Neural progenitor cell (in vitro differentiated cells): ENCODE measurements around the gene BORCS8.

ENCODE experiments used
- EZH2phosphoT487 ChIP-seq: fragments of 200-600 bp; sonication (generic); IDR thresholded peaks from 2 replicates; pipeline ENCODE4 v1.6.1; 2017; ENCODE audit warnings: antibody characterized with exemption
- TF ChIP-seq, protein P1 (sequence below): fragments of 200-600 bp; sonication (generic); IDR thresholded peaks from 2 replicates; pipeline ENCODE4 v1.5.1; 2017; ENCODE audit warnings: antibody characterized with exemption, mild to moderate bottlenecking

GRCh38 chr19:19157808-19158207 lies 34.1 kb downstream of the BORCS8 start:
- TF ChIP-seq, protein P1, sequence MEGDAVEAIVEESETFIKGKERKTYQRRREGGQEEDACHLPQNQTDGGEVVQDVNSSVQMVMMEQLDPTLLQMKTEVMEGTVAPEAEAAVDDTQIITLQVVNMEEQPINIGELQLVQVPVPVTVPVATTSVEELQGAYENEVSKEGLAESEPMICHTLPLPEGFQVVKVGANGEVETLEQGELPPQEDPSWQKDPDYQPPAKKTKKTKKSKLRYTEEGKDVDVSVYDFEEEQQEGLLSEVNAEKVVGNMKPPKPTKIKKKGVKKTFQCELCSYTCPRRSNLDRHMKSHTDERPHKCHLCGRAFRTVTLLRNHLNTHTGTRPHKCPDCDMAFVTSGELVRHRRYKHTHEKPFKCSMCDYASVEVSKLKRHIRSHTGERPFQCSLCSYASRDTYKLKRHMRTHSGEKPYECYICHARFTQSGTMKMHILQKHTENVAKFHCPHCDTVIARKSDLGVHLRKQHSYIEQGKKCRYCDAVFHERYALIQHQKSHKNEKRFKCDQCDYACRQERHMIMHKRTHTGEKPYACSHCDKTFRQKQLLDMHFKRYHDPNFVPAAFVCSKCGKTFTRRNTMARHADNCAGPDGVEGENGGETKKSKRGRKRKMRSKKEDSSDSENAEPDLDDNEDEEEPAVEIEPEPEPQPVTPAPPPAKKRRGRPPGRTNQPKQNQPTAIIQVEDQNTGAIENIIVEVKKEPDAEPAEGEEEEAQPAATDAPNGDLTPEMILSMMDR, result no peak
- TF ChIP-seq EZH2phosphoT487, result no peak
